ENCODE measurements around the gene MPZL1. TPM values are rescaled to one million over a fixed set of nuclear protein-coding genes. Genes with fewer than 3 reads are reported as not detected.

Gene MPZL1
- total and polyA plus RNA-seq, 2 donors (not counting 3 experiments of a cell fraction or from before 2014, with no cell fraction given), result 41.7 to 99.1 TPM

DNA sequence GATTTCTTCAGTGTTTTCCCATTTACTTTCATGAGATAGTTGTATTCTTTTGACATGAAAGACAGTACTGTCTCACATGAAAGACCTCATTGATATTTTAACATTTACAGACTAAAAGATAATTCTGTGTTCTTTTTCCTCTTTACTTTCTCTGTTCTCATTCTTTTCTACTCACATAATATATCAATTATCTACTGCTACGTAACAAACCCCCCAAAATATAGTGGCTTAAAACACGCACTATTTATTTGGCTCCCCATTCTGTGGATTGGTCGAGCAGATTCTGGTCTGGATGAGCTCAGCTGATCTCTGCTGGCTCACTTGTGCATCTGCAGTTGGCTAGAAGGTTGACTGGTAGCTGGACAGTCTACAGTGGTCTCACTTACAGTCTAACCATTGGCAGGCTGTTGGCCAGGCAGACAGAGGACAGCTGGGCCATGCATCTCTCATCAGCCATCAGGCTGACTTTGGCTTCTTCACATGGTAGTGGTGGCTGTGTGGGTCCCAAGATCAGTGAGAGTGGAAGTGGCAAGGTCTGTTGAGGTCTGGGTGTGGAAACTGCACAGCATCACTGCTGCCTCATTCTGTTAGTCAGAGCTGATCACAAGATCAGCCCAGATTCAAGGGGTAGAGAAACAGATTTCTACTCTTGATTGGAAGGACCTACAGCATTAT is 63.2 kb downstream of the MPZL1 start:
- Histone ChIP-seq H3K9me3 (replicated peaks; ENCODE audit: control insufficient read depth, insufficient read depth, low read length) (no peaks in the 10 kb centered on the region), H3K9me1 (replicated peaks; ENCODE audit: control insufficient read depth, extremely low read depth, insufficient read depth, low read length) (no peaks in the 10 kb centered on the region), H3K27ac (ENCODE audit: insufficient read depth, low read depth, low read length) (no peak overlapping the region), H3K4me3 (replicated peaks in 1 of 3; ENCODE audit: insufficient read depth in 1 of 3, low read depth in 1 of 3, low read length in 3 of 3) (no peak overlapping the region), H2AFZ (ENCODE audit: low read depth, low read length) (no peak overlapping the region), H4K20me1 (replicated peaks; ENCODE audit: control insufficient read depth, extremely low read depth, insufficient read depth, low read length) (no peaks in the 10 kb centered on the region), H3K4me2 (ENCODE audit: insufficient read depth, low read length) (no peak overlapping the region), H3K79me2 (ENCODE audit: control insufficient read depth, insufficient read depth, low read length) (no peaks in the 10 kb centered on the region), H3K4me1 (ENCODE audit: control insufficient read depth, extremely low read depth, insufficient read depth, low read length) (no peaks in the 10 kb centered on the region), H3K9ac (replicated peaks; ENCODE audit: extremely low read depth, insufficient read depth, low read length) (no peak overlapping the region), H3K27me3 (ENCODE audit: control insufficient read depth in 2 of 2, insufficient read depth in 2 of 2, low read length in 2 of 2) (no peaks in the 10 kb centered on the region), H3K36me3 (ENCODE audit: control insufficient read depth in 2 of 2, extremely low read depth in 1 of 2, insufficient read depth in 2 of 2, low read length in 2 of 2) (peaks cover 7 to 14% of the 10 kb centered on the region in 2 experiments)
- DNase-seq (ENCODE audit: low read depth, low spot score) (no peak), FAIRE-seq (no peak)
- ChIA-PET POLR2A (no interaction called here), CTCF (interaction anchor here (1.5 kb wide), 1 partner anchor 11 kb away, joined by 3 read pairs; no protein-coding TSS in a partner anchor)
- dilution Hi-C loops (cut with MboI; ENCODE audit: extremely low pct_ligation_motif_present, low sequenced_read_pairs), result no loop called here
- no peak for TF ChIP-seq EZH2 (IDR thresholded peaks at IDR 0.05; ENCODE audit: borderline replicate concordance, low read depth, low read length, severe bottlenecking)
- TF ChIP-seq GATA2 (IDR thresholded peaks at IDR 0.05; ENCODE audit: insufficient read depth, insufficient read length, low read depth, low read length), result no peak
- TF ChIP-seq FOS (IDR thresholded peaks at IDR 0.05; ENCODE audit: borderline replicate concordance, insufficient read depth, low read length), result no peak
- TF ChIP-seq, protein P1, sequence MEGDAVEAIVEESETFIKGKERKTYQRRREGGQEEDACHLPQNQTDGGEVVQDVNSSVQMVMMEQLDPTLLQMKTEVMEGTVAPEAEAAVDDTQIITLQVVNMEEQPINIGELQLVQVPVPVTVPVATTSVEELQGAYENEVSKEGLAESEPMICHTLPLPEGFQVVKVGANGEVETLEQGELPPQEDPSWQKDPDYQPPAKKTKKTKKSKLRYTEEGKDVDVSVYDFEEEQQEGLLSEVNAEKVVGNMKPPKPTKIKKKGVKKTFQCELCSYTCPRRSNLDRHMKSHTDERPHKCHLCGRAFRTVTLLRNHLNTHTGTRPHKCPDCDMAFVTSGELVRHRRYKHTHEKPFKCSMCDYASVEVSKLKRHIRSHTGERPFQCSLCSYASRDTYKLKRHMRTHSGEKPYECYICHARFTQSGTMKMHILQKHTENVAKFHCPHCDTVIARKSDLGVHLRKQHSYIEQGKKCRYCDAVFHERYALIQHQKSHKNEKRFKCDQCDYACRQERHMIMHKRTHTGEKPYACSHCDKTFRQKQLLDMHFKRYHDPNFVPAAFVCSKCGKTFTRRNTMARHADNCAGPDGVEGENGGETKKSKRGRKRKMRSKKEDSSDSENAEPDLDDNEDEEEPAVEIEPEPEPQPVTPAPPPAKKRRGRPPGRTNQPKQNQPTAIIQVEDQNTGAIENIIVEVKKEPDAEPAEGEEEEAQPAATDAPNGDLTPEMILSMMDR (IDR thresholded peaks at IDR 0.05; ENCODE audit: extremely low read depth in 1 of 2, insufficient read depth in 1 of 2, low read depth in 1 of 2, low read length in 2 of 2), result no peak
- TF ChIP-seq POLR2A (IDR thresholded peaks at IDR 0.05; ENCODE audit: low read depth, low read length), result no peak
- TF ChIP-seq JUN (IDR thresholded peaks at IDR 0.05; ENCODE audit: borderline replicate concordance, insufficient read depth, insufficient read length, low read depth), result no peak
- TF ChIP-seq MYC (IDR thresholded peaks at IDR 0.05; ENCODE audit: low read depth, low read length), result no peak
- TF ChIP-seq POLR2AphosphoS5 (IDR thresholded peaks at IDR 0.05; ENCODE audit: insufficient read depth, low read depth, low read length), result no peak
- no TSS peak for BruUV-seq (replicated peaks)
- intact Hi-C loops (cut with micrococcal nuclease), result no loop called here
